HG02798 (cell line): Measurements from ENCODE around the gene ADAD1.

Experiments used
- ATAC-seq: cut with Tn5 transposase; IDR thresholded peaks from one replicate; pipeline ENCODE4 v1.9.1; 2021; ENCODE audit warnings: mild to moderate bottlenecking; ENCODE audit not compliant: unreplicated experiment, poor library complexity

ADAD1 gene

DNA sequence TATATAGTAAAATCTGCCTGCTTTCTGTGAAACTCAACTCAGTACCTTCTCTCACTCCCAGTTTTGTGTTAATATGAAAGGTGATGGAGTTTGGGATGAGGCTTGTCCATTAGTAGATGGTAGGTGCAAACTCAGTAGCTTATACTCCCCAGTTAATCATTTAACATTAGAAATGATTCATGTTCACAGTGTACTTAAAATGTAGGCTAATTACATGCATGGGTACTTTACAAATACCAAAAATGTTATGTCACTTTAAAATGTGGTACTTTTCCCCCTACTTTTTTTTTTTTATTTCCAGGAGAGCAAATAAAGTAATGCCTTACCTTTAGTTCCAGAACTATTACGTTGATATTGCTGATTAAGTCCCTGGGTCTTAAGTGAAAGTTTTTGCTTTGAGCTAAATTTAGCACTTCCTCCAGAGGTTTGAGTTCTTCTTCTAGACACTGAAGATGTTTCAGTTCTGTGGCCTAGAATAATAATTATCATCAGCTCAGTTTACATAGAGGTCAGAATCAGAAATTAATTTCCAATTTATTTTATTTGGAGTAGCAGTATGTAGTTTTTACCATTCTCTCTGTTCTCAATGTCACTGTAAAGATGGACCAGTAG lies 74.7 kb downstream of the ADAD1 start:
- no peak for ATAC-seq

DNA sequence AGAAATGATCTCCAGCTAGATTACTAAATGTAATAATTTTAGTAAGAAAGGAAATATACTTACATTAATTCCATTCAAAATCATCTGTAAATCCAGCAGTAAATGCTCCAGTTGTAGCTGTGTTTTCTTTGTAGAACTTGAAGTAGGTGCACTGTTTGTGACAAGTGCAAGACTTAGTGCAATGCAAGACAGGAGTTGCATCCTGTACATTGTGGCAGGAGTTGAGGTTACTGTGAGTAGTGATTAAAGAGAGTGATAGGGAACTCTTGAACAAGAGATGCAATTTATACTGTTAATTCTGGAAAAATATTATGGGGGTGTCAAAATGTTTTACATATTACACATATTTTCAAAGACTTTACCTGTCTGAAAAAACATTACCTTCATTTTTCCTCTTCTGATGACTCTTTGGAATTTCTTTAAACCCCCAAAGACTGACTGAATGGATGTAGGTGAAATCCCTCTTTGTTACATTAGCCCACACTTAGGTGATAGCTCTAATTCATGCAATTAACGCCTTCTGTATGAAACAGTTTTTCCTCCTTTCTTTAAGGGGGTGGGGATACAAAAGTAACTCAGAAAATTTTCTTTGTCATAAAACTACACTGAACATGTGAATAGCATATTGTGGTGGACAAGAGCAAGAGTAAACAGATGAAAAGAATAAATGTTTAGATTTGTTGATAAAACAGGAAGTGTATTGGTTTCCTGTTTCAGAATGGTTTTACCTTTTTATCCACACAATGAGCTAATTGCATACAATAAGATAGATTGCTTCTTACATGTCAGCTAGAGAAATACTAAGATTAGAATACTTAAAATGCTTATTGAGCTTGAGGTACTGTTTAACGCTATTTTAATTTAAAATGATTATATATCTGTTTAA lies 77.7 kb downstream of the ADAD1 start, which contains the start of gene IL2:
Gene IL2 (minus strand): TSS at position 495 of the 886 bp plus-strand sequence. CDS start 285 bp downstream, at position 210.
- ATAC-seq: no peak

DNA sequence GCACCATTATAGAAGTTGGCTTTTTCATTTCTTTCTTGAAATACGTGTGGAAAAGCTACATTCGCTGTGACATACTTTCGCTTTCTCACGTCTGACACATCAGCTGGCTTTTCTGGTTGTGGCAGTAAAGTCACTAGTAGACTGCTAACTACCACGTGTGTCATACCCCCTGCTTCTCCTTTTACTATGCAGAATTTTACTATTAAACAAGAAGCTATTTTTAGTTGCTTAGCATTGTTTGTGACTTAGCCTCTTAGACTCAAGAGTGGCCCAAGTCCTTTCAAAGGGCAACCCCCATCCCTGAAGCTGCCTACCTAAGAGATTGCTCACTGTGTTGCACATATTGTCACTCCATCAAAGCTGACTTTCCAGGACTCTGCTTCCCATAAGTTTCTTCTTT lies 79.8 kb downstream of the ADAD1 start:
- peak; percentile 90 for ATAC-seq

GRCh38 chr4:122469457-122469856 lies 90.6 kb downstream of the ADAD1 start:
- no peak for ATAC-seq

DNA sequence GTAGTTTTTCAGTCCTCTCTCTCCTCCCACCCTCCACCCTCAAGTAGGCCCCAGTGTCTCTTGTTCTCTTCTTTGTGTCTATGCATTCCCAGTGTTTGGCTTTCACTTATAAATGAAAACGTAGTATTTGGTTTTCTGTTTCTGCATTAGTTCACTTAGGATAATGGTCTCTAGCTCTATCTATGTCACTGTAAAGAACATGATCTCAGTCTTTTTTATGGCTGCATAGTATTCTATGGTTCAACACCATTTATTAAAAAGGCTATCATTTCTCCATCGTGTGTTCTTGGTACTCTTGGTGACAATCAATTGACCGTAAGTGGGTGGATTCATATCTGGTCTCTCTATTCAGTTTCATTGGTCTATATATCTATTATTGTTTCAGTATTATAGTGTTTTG lies 96.4 kb downstream of the ADAD1 start:
- ATAC-seq: no peak

DNA sequence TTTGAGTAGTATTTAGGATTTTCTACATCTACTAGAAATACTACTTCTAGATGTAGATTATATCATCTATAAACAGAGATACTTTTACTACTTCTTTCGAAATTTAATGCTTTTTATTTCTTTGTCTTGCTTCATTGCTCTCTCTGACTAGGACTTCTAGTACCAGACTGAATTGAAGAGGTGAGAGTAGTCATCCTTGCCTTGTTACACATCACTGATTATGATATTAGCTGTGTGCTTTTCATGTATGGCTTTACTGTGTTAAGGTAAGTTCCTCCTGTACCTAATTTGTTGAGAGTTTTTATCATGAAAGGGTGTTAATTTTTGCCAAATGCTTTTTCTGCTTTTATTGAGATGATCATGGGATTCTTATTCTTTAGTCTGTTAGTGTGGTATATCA lies 97.3 kb downstream of the ADAD1 start:
- no peak for ATAC-seq

DNA sequence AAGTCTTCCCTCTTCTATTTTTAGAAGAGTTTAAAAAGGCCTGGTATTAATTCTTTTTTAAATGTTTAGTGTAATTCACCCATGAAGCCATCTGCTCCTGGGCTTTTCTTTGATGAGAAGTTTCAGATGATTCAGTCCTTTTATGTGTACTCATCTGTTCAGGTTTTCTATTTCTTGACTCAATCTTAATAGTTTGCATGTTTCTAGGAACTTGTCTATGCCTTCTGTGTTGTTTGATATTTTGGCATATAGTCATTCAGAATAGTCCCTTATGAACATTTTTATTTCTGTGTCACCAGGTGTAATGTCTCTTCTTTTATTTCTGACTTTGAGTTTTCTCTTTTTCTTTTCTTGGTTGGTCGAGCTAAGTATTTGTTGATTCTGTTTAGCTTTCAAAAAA lies 97.9 kb downstream of the ADAD1 start:
- no peak for ATAC-seq
